ENCODE results near the gene MEDAG. TPM values are rescaled to one million over a fixed set of nuclear protein-coding genes. Genes with fewer than 3 reads are reported as not detected.

MEDAG gene
- total RNA-seq, 1 donor from 2014 or later = not detected

DNA sequence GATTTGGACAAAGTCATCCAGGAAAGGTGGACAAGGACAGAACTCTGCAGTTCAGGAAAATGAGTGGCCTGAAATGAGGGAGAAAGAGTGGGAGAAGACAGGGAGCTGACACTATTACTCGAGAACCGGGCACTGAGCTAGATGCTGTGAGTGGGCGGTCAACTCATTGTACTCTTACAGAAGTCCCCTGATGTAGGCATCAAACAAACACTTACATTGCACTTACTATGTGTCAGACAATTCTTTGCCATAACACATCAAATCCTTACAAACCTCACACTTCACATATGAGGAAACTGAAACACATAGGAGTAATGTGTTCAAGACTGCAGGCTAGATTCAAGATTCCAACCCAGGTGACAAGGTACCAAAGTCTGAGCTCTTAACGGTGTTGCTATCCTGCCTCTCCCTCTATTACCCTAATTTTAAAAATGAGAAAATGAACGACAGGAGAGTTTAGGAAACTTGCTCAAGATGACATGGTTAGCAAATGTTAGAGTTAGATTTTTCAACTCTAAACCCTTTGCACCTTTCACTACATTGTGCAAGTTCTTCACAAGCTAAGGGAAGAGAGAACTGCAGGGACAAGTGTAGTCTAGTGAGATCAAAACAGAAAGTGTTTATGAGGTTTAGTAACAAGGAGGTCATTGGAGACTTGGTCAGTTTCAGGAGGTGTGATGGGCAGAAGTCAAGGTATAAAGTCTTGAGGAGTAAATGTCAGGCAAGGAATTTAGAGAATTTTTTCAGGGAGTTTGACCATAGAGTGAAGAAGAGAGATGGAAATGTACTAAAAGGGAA, 4.9 kb upstream of the MEDAG start:
- peaks cover 41% of the 10 kb centered on the region for H3K27me3 Mint-ChIP-seq (ENCODE audit: low read depth)
- H3K4me1 Mint-ChIP-seq (ENCODE audit: low read depth) = peaks cover 16% of the 10 kb centered on the region
- H3K36me3 Mint-ChIP-seq (ENCODE audit: low read depth) = no peaks in the 10 kb centered on the region
- DNase-seq (ENCODE audit: low spot score) = no peak
- no peak overlapping the region for H3K27ac Mint-ChIP-seq
- intact Hi-C loops (cut with micrococcal nuclease) = no loop called here
- no peak overlapping the region for H3K4me3 Mint-ChIP-seq (ENCODE audit: low read depth)
- no peaks in the 10 kb centered on the region for H3K9me3 Mint-ChIP-seq

- intact Hi-C loops (cut with micrococcal nuclease) = no loop called here
- DNase-seq (ENCODE audit: low spot score) = no peak
- H3K9me3 Mint-ChIP-seq = no peaks in the 10 kb centered on the region
- no peaks in the 10 kb centered on the region for H3K36me3 Mint-ChIP-seq (ENCODE audit: low read depth)
- no peak overlapping the region for H3K4me3 Mint-ChIP-seq (ENCODE audit: low read depth)
- peaks cover 60% of the 10 kb centered on the region for H3K27me3 Mint-ChIP-seq (ENCODE audit: low read depth)
- H3K4me1 Mint-ChIP-seq (ENCODE audit: low read depth) = peaks cover 21% of the 10 kb centered on the region
- no peak overlapping the region for H3K27ac Mint-ChIP-seq
Measured at GRCh38 chr13:30904043-30904442, 2.0 kb upstream of the MEDAG start.

DNA sequence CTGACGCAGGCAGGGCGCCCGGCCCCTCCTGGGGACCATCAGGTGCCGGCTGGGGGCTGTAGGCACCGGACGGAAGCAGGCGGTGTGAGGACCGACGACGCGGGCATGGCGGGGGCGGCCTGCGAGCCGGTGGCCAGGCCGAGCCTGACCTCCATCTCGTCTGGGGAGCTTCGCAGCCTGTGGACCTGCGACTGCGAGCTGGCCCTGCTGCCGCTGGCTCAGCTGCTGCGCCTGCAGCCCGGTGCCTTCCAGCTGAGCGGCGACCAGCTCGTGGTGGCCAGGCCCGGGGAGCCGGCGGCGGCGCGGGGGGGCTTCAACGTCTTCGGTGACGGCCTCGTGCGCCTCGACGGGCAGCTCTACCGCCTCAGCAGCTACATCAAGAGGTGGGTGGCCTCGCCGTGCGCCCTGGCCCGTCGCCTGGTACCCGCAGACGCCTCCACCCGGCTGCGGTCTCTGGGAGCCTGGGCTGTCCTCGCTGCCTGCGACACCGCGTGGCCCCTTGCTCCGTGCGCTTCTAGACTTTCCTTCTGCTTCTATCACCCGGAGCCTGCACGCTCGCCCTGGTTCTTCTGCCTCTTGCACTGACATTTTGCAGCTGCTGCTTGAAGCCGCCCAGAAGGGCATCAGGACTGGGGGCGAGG, 460 bp downstream of the MEDAG start:
- intact Hi-C loops (cut with micrococcal nuclease) = no loop called here
- Mint-ChIP-seq H3K36me3 (ENCODE audit: low read depth) (no peaks in the 10 kb centered on the region), H3K9me3 (no peaks in the 10 kb centered on the region), H3K4me1 (ENCODE audit: low read depth) (peaks cover 9% of the 10 kb centered on the region), H3K27me3 (ENCODE audit: low read depth) (peaks cover 68% of the 10 kb centered on the region), H3K4me3 (ENCODE audit: low read depth) (no peak overlapping the region), H3K27ac (no peak overlapping the region)
- no peak for DNase-seq (ENCODE audit: low spot score)

DNA sequence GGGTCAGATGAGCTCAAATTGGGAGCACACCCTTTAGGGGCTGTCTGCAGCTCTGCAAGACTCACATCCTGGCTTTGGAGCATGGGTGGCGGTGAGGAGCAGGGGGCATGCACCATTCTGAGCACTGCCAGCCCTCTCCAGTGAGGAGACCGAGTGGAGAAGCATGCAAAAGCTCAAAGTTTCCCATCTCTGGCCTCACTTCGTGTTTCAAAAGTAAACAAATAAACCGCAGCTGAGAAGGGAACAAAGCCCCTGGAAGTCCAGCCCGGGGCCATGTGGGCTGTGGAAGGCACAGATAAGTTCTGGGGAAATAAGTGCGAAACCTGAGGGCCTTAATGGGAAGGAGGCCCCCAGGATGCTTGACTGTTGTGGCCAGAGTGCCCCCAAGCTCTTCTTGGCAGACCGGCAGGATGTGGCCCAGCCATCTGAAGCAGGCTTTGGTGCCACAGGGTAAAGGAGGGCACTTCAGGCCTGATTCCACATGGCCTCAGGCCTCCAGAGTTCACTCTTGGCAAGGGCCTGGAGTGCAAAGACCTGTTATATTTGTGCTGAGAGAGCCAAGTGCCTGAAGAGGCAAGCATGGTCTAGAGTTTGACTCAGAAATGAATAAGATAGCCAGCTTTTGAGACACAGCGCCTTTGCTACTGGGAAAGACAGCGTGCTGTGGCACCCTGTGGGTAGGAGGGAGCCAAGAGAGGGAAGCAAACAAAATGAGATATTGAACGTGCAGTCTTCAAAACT, 1.2 kb downstream of the MEDAG start:
- Mint-ChIP-seq H3K4me1 (ENCODE audit: low read depth) (peaks cover 9% of the 10 kb centered on the region), H3K36me3 (ENCODE audit: low read depth) (no peaks in the 10 kb centered on the region), H3K9me3 (no peaks in the 10 kb centered on the region), H3K27me3 (ENCODE audit: low read depth) (peaks cover 70% of the 10 kb centered on the region), H3K27ac (no peak overlapping the region), H3K4me3 (ENCODE audit: low read depth) (no peak overlapping the region)
- intact Hi-C loops (cut with micrococcal nuclease) = no loop called here
- DNase-seq (ENCODE audit: low spot score) = no peak

DNA sequence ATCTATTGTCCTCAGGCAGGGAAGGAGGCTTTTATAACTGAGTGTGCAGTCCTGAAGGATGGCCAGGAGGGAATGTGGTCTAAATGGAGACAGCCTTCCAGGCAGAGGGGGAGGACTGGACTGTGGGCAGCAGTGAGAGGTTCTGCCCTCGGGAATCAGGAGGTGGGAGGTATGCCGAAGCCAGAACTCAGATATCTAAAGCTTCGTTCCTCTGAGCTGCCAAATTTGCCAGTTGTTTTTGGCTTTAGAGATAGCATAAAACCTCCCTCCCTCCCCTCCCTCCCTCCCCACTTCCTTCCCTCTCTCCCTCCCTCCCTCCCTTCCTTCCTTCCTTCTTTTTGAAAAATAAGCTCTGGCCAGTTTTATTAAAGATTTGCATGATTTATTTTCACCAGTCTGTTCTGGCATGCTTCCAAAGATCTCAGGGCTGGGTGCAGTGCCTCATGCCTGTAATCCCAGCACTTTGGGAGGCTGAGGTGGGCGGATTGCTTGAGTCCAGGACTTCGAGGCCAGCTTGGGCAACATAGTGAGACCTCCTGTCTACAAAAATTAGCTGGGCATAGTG, 2.4 kb downstream of the MEDAG start:
- Mint-ChIP-seq H3K27ac (no peak overlapping the region), H3K4me1 (ENCODE audit: low read depth) (peaks cover 9% of the 10 kb centered on the region), H3K9me3 (no peaks in the 10 kb centered on the region), H3K36me3 (ENCODE audit: low read depth) (no peaks in the 10 kb centered on the region), H3K4me3 (ENCODE audit: low read depth) (no peak overlapping the region), H3K27me3 (ENCODE audit: low read depth) (peaks cover 65% of the 10 kb centered on the region)
- intact Hi-C loops (cut with micrococcal nuclease) = no loop called here
- DNase-seq (ENCODE audit: low spot score) = no peak

- peaks cover 9% of the 10 kb centered on the region for H3K4me1 Mint-ChIP-seq (ENCODE audit: low read depth)
- H3K36me3 Mint-ChIP-seq (ENCODE audit: low read depth) = no peaks in the 10 kb centered on the region
- intact Hi-C loops (cut with micrococcal nuclease) = no loop called here
- no peaks in the 10 kb centered on the region for H3K9me3 Mint-ChIP-seq
- H3K27ac Mint-ChIP-seq = no peak overlapping the region
- DNase-seq (ENCODE audit: low spot score) = no peak
- H3K27me3 Mint-ChIP-seq (ENCODE audit: low read depth) = peaks cover 58% of the 10 kb centered on the region
- no peak overlapping the region for H3K4me3 Mint-ChIP-seq (ENCODE audit: low read depth)
Measured at GRCh38 chr13:30910676-30911075, 4.6 kb downstream of the MEDAG start.

DNA sequence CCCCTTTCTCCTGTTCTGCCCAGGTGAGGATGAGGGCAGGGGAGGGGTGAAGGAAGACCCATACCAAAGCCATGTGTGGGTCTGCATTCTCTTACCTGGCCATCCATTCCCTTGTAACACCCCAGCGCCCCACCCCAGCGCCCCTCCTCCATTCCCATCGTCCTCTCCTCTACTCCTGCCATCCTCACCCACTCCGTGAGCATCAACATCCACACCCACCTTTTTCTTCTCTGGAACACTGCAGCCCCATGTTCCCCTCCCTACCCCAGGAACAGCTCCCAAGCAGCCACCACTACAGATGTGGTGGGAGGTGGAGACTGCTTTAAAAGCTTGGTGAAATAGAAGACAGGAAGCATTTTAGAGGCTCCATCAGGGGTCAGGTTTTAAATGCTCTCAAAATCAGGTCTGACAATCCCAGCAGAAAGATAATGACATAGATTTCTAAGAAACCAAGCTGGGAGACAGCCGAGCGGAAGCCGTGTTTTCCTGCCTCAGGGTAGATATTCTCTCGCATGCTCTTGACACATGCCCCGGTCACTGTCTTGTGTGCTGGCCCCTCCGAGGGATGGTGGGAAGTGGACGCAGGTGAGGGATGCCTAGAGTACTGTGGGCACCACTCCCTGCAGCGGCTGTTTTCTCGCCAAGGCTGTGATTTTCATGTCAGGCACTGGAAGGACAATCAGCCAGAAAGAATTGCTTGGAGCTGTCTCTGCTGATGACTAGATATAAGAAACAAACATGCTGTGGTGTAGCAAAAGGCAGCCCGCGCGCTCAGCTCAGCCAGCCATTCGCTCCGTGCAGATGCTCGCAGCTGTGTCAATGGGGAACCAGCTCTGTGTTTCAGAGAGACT, 9.8 kb downstream of the MEDAG start:
- no peak for DNase-seq (ENCODE audit: low spot score)
- intact Hi-C loops (cut with micrococcal nuclease) = no loop called here
- H3K27ac Mint-ChIP-seq = no peak overlapping the region
- no peaks in the 10 kb centered on the region for H3K4me1 Mint-ChIP-seq (ENCODE audit: low read depth)
- H3K27me3 Mint-ChIP-seq (ENCODE audit: low read depth) = peaks cover 46% of the 10 kb centered on the region
- no peaks in the 10 kb centered on the region for H3K9me3 Mint-ChIP-seq
- H3K36me3 Mint-ChIP-seq (ENCODE audit: low read depth) = no peaks in the 10 kb centered on the region
- H3K4me3 Mint-ChIP-seq (ENCODE audit: low read depth) = no peak overlapping the region

DNA sequence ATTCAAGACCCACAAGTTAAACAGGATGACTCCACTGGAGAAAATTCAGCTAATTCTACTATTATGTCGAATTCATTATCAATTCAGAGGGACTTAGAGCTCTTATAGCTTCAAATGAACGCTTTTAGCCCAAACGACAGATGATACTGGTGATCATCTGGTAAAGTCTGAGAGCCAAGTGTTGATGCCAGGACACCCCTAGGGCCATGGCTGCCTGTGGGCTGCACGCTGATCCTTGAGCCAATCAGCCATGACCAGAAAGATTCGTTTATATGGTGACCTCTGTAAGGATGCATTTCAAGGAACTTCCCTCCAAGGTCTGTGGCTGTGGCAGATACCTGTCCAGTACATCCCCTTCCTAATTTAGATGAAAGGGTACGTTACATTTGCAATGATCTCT, 10.9 kb downstream of the MEDAG start:
- no peak for DNase-seq (ENCODE audit: low spot score)
- Mint-ChIP-seq H3K9me3 (no peaks in the 10 kb centered on the region), H3K4me1 (ENCODE audit: low read depth) (peaks cover 2% of the 10 kb centered on the region), H3K27ac (no peak overlapping the region), H3K36me3 (ENCODE audit: low read depth) (no peaks in the 10 kb centered on the region), H3K4me3 (ENCODE audit: low read depth) (no peak overlapping the region), H3K27me3 (ENCODE audit: low read depth) (peaks cover 47% of the 10 kb centered on the region)
- intact Hi-C loops (cut with micrococcal nuclease) = no loop called here

GRCh38 chr13:30918662-30919405, 12.8 kb downstream of the MEDAG start:
- no peak for DNase-seq (ENCODE audit: low spot score)
- intact Hi-C loops (cut with micrococcal nuclease) = no loop called here

DNA sequence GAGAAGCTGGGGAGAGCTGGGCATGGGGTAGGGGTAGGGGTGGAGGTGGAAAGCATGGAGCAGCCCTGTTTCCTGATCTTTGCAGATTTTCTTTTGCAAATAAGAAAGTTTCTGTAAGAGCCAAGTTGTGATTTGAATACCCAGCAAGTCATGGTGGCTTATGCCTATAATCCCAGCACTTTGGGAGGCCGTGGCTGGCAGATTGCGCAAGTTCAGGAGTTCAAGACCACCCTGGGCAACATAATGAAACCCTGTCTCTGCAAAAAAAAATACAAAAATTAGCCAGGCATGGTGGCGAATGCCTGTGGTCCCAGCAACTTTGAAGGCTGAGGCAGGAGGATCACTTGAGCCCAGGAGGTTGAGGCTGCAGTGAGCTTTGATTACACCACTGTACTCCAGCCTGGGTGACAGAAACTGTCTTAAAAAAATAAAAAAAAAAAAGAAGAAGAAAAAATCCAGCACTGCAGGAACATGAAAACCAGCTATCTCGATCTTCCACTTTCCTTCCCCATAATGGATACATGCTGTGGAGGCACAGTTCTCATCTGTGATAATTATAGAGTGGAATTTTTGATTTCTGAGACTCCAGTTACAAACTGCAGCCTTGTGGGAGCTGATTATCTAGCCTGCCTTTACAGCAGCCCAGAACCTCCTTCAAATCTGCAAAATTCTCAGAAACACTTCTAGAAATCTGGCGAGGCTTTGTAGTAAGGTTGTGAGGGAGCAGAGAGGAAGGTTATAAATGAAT, 14.3 kb downstream of the MEDAG start:
- Mint-ChIP-seq H3K4me1 (ENCODE audit: low read depth) (peaks cover 3% of the 10 kb centered on the region), H3K4me3 (ENCODE audit: low read depth) (no peak overlapping the region), H3K36me3 (ENCODE audit: low read depth) (no peaks in the 10 kb centered on the region), H3K27me3 (ENCODE audit: low read depth) (peaks cover 36% of the 10 kb centered on the region), H3K9me3 (no peaks in the 10 kb centered on the region), H3K27ac (no peak overlapping the region)
- no peak for DNase-seq (ENCODE audit: low spot score)
- intact Hi-C loops (cut with micrococcal nuclease) = no loop called here

More at GRCh38 chr13:30918662-30919405, 12.8 kb downstream of the MEDAG start:
- Mint-ChIP-seq H3K27ac (no peak overlapping the region), H3K36me3 (ENCODE audit: low read depth) (no peaks in the 10 kb centered on the region), H3K27me3 (ENCODE audit: low read depth) (peaks cover 46% of the 10 kb centered on the region), H3K4me1 (ENCODE audit: low read depth) (peaks cover 2% of the 10 kb centered on the region), H3K4me3 (ENCODE audit: low read depth) (no peak overlapping the region), H3K9me3 (no peaks in the 10 kb centered on the region)

GRCh38 chr13:30923418-30923817, 17.3 kb downstream of the MEDAG start:
- intact Hi-C loops (cut with micrococcal nuclease) = no loop called here
- Mint-ChIP-seq H3K36me3 (ENCODE audit: low read depth) (no peaks in the 10 kb centered on the region), H3K27me3 (ENCODE audit: low read depth) (peaks cover 26% of the 10 kb centered on the region), H3K9me3 (no peaks in the 10 kb centered on the region), H3K27ac (no peak overlapping the region), H3K4me1 (ENCODE audit: low read depth) (peaks cover 12% of the 10 kb centered on the region), H3K4me3 (ENCODE audit: low read depth) (no peak overlapping the region)
- DNase-seq (ENCODE audit: low spot score) = no peak
